ENCODE data around the gene LSM14A.

The LSM14A gene

GRCh38 chr19:34256835-34257558, 84.7 kb downstream of the LSM14A start:
- TF ChIP-seq TEAD4 (IDR thresholded peaks at IDR 0.05) (no peak), FOXM1 (IDR thresholded peaks at IDR 0.05; ENCODE audit: borderline replicate concordance, low read depth) (no peak), CREB1 (IDR thresholded peaks at IDR 0.05; ENCODE audit: low read depth) (no peak), EP300 (IDR thresholded peaks at IDR 0.05; ENCODE audit: borderline replicate concordance) (no peak), CEBPB (IDR thresholded peaks at IDR 0.05) (no peak), TAF1 (IDR thresholded peaks at IDR 0.05; ENCODE audit: low read depth) (no peak), EGR1 (IDR thresholded peaks at IDR 0.05) (no peak)

GRCh38 chr19:34257559-34257924, 85.2 kb downstream of the LSM14A start:
- TF ChIP-seq CREB1 (IDR thresholded peaks at IDR 0.05; ENCODE audit: low read depth) = no peak
- no peak for TF ChIP-seq TEAD4 (IDR thresholded peaks at IDR 0.05)
- no peak for TF ChIP-seq REST (IDR thresholded peaks at IDR 0.05; ENCODE audit: low read depth)
- TF ChIP-seq EGR1 (IDR thresholded peaks at IDR 0.05) = no peak
- no peak for TF ChIP-seq TCF12 (IDR thresholded peaks at IDR 0.05; ENCODE audit: low read depth)
- TF ChIP-seq USF1 (IDR thresholded peaks at IDR 0.05) = no peak
- no peak for TF ChIP-seq EP300 (IDR thresholded peaks at IDR 0.05; ENCODE audit: borderline replicate concordance)
- TF ChIP-seq TAF1 (IDR thresholded peaks at IDR 0.05; ENCODE audit: low read depth) = no peak
- TF ChIP-seq RAD21 (IDR thresholded peaks at IDR 0.05; ENCODE audit: low read depth) = no peak
- TF ChIP-seq YY1 (IDR thresholded peaks at IDR 0.05; ENCODE audit: low read depth) = no peak
- TF ChIP-seq ZBTB7A (IDR thresholded peaks at IDR 0.05; ENCODE audit: low read depth) = no peak
- TF ChIP-seq NFIC (IDR thresholded peaks at IDR 0.05) = no peak
- TF ChIP-seq FOXM1 (IDR thresholded peaks at IDR 0.05; ENCODE audit: borderline replicate concordance, low read depth) = no peak
- no peak for TF ChIP-seq MAX (IDR thresholded peaks at IDR 0.05)
- no peak for TF ChIP-seq CEBPB (IDR thresholded peaks at IDR 0.05)

- TF ChIP-seq TAF1 (IDR thresholded peaks at IDR 0.05; ENCODE audit: low read depth) = no peak
- no peak for TF ChIP-seq RAD21 (IDR thresholded peaks at IDR 0.05; ENCODE audit: low read depth)
- no peak for TF ChIP-seq MAX (IDR thresholded peaks at IDR 0.05)
- TF ChIP-seq CEBPB (IDR thresholded peaks at IDR 0.05) = no peak
- peak; percentile 42; the same call in 1 of the 2 replicates for TF ChIP-seq REST (IDR thresholded peaks at IDR 0.05; ENCODE audit: low read depth)
- TF ChIP-seq NFIC (IDR thresholded peaks at IDR 0.05) = peak; percentile 34; the same call in 1 of the 2 replicates
- TF ChIP-seq YY1 (IDR thresholded peaks at IDR 0.05; ENCODE audit: low read depth) = no peak
- TF ChIP-seq TEAD4 (IDR thresholded peaks at IDR 0.05) = no peak
- no peak for TF ChIP-seq EGR1 (IDR thresholded peaks at IDR 0.05)
- no peak for TF ChIP-seq TCF12 (IDR thresholded peaks at IDR 0.05; ENCODE audit: low read depth)
Observed at GRCh38 chr19:34259367-34260095, 87.2 kb downstream of the LSM14A start.

GRCh38 chr19:34260771-34261173, 88.5 kb downstream of the LSM14A start:
- TF ChIP-seq TEAD4 (IDR thresholded peaks at IDR 0.05) (peak; percentile 23; the same call in 1 of the 2 replicates), TAF1 (IDR thresholded peaks at IDR 0.05; ENCODE audit: low read depth) (no peak)

- TF ChIP-seq YY1 (IDR thresholded peaks at IDR 0.05; ENCODE audit: low read depth) (no peak), FOXM1 (IDR thresholded peaks at IDR 0.05; ENCODE audit: borderline replicate concordance, low read depth) (no peak), EGR1 (IDR thresholded peaks at IDR 0.05) (no peak), MAX (IDR thresholded peaks at IDR 0.05) (no peak), TEAD4 (IDR thresholded peaks at IDR 0.05) (no peak), REST (IDR thresholded peaks at IDR 0.05; ENCODE audit: low read depth) (no peak), NFIC (IDR thresholded peaks at IDR 0.05) (no peak), CREB1 (IDR thresholded peaks at IDR 0.05; ENCODE audit: low read depth) (no peak), TCF12 (IDR thresholded peaks at IDR 0.05; ENCODE audit: low read depth) (no peak), ZBTB7A (IDR thresholded peaks at IDR 0.05; ENCODE audit: low read depth) (no peak), EP300 (IDR thresholded peaks at IDR 0.05; ENCODE audit: borderline replicate concordance) (no peak), RAD21 (IDR thresholded peaks at IDR 0.05; ENCODE audit: low read depth) (no peak), CEBPB (IDR thresholded peaks at IDR 0.05) (no peak), USF1 (IDR thresholded peaks at IDR 0.05) (no peak), TAF1 (IDR thresholded peaks at IDR 0.05; ENCODE audit: low read depth) (no peak)
Observed at GRCh38 chr19:34261334-34262109, 89.2 kb downstream of the LSM14A start.
